DOHH2 (cell line): ENCODE data around the gene OSBPL3.

Experiments
- H3F3A ChIP-seq: fragments of 200-600 bp; sonication (generic), shearing (Covaris generic); 2 replicates; pipeline ENCODE4 v1.6.0; 2016; ENCODE audit warnings: antibody characterized with exemption, mild to moderate bottlenecking; ENCODE audit not compliant: control insufficient read depth, insufficient read depth
- H3K27ac ChIP-seq: fragments of 200-600 bp; sonication (generic); 2 replicates; pipeline ENCODE4 v1.5.1; 2014; ENCODE audit warnings: low read depth, mild to moderate bottlenecking, low read length, moderate library complexity
- H3K27me3 ChIP-seq: fragments of 200-600 bp; sonication (generic); 2 replicates; pipeline ENCODE4 v1.6.1; 2014; ENCODE audit warnings: mild to moderate bottlenecking, low read length, mixed read lengths; ENCODE audit not compliant: control insufficient read depth
- H3K36me3 ChIP-seq: fragments of 200-600 bp; sonication (generic); 2 replicates; pipeline ENCODE4 v1.6.1; 2014; ENCODE audit warnings: mild to moderate bottlenecking, low read length, moderate library complexity, mixed read lengths; ENCODE audit not compliant: control insufficient read depth
- H3K4me1 ChIP-seq: fragments of 200-600 bp; sonication (generic); 2 replicates; pipeline ENCODE4 v1.6.1; 2014; ENCODE audit warnings: mild to moderate bottlenecking, low read length, mixed read lengths; ENCODE audit not compliant: control insufficient read depth
- H3K4me2 ChIP-seq: fragments of 200-600 bp; sonication (generic); 2 replicates; pipeline ENCODE4 v1.6.0; 2014; ENCODE audit warnings: mild to moderate bottlenecking, low read length, moderate library complexity
- H3K4me3 ChIP-seq: fragments of 200-600 bp; sonication (generic); 2 replicates; pipeline ENCODE4 v1.5.1; 2014; ENCODE audit warnings: mild to moderate bottlenecking, low read length, mixed read lengths
- H3K79me2 ChIP-seq: fragments of 200-600 bp; sonication (generic); 2 replicates; pipeline ENCODE4 v1.6.1; 2014; ENCODE audit warnings: mild to moderate bottlenecking, low read length, mixed read lengths; ENCODE audit not compliant: control insufficient read depth
- H3K9me2 ChIP-seq: fragments of 200-600 bp; sonication (generic); replicated peaks from 2 replicates; pipeline ENCODE4 v1.6.1; 2014; ENCODE audit warnings: mild to moderate bottlenecking, low read length, mixed read lengths; ENCODE audit not compliant: control insufficient read depth
- H3K9me3 ChIP-seq: fragments of 200-600 bp; sonication (generic); 2 replicates; pipeline ENCODE4 v1.6.1; 2014; ENCODE audit warnings: antibody characterized with exemption, low read length, mixed read lengths; ENCODE audit not compliant: control insufficient read depth, insufficient read depth
- H4K20me1 ChIP-seq: fragments of 200-600 bp; sonication (generic); 2 replicates; pipeline ENCODE4 v1.6.0; 2014; ENCODE audit warnings: low read depth, mild to moderate bottlenecking, antibody characterized with exemption, low read length, moderate library complexity; ENCODE audit not compliant: control insufficient read depth, insufficient read depth
- CTCF ChIP-seq: fragments of 200-600 bp; sonication (generic); IDR thresholded peaks from one replicate; pipeline ENCODE4 v1.5.1; 2014; ENCODE audit warnings: antibody characterized with exemption, mild to moderate bottlenecking, low read depth, low read length; ENCODE audit not compliant: poor library complexity, severe bottlenecking
- EZH2phosphoT487 ChIP-seq: fragments of 200-600 bp; sonication (generic); IDR thresholded peaks from 2 replicates; pipeline ENCODE4 v1.6.1; 2017; ENCODE audit warnings: borderline replicate concordance, mild to moderate bottlenecking, antibody characterized with exemption, low read length, moderate library complexity, mixed read lengths

Gene OSBPL3

GRCh38 chr7:24788075-24788474, 191.9 kb downstream of the OSBPL3 start:
- no peaks in the 10 kb centered on the region for H3K27me3 ChIP-seq
- no peaks in the 10 kb centered on the region for H3K4me1 ChIP-seq
- no peaks in the 10 kb centered on the region for H3K79me2 ChIP-seq
- no peaks in the 10 kb centered on the region for H3K9me2 ChIP-seq
- TF ChIP-seq CTCF (peak; percentile 91), EZH2phosphoT487 (no peak)
- peaks cover 2% of the 10 kb centered on the region; the same call in 1 of the 2 replicates for H3K36me3 ChIP-seq
- H3K9me3 ChIP-seq, result no peaks in the 10 kb centered on the region
- H4K20me1 ChIP-seq, result no peaks in the 10 kb centered on the region
- no peak overlapping the region for H3K27ac ChIP-seq
- H3K4me2 ChIP-seq, result no peak overlapping the region
- no peaks in the 10 kb centered on the region for H3F3A ChIP-seq
- H3K4me3 ChIP-seq, result no peak overlapping the region

GRCh38 chr7:24786941-24787340, 193.0 kb downstream of the OSBPL3 start:
- no peaks in the 10 kb centered on the region for H4K20me1 ChIP-seq
- H3K27me3 ChIP-seq, result no peaks in the 10 kb centered on the region
- TF ChIP-seq EZH2phosphoT487, result no peak
- TF ChIP-seq CTCF, result no peak
- no peaks in the 10 kb centered on the region for H3F3A ChIP-seq
- H3K9me3 ChIP-seq, result no peaks in the 10 kb centered on the region
- H3K36me3 ChIP-seq, result peaks cover 3% of the 10 kb centered on the region; the same call in 1 of the 2 replicates
- H3K9me2 ChIP-seq, result no peaks in the 10 kb centered on the region
- no peaks in the 10 kb centered on the region for H3K79me2 ChIP-seq
- no peak overlapping the region for H3K4me2 ChIP-seq
- H3K27ac ChIP-seq, result no peak overlapping the region
- no peak overlapping the region for H3K4me3 ChIP-seq
- H3K4me1 ChIP-seq, result no peaks in the 10 kb centered on the region

- Histone ChIP-seq H3K79me2 (no peaks in the 10 kb centered on the region), H3K4me2 (no peak overlapping the region), H3K27ac (no peak overlapping the region)
Measured at GRCh38 chr7:24786306-24786705, 193.7 kb downstream of the OSBPL3 start.

More at GRCh38 chr7:24786306-24786705, 193.7 kb downstream of the OSBPL3 start:
- Histone ChIP-seq H3K36me3 (peaks cover 3% of the 10 kb centered on the region; the same call in 1 of the 2 replicates), H3K4me1 (no peaks in the 10 kb centered on the region), H3K27me3 (no peaks in the 10 kb centered on the region), H4K20me1 (no peaks in the 10 kb centered on the region), H3K9me3 (no peaks in the 10 kb centered on the region), H3F3A (no peaks in the 10 kb centered on the region), H3K4me3 (no peak overlapping the region), H3K9me2 (no peaks in the 10 kb centered on the region)
- TF ChIP-seq EZH2phosphoT487 (no peak), CTCF (no peak)
